K562 (cell line): ENCODE measurements around the gene TXK. TPM values are rescaled to one million over a fixed set of nuclear protein-coding genes. Genes with fewer than 3 reads are reported as not detected.

ENCODE experiments used
- ATAC-seq: fragments of 200-7000 bp; cut with Tn5 transposase; 3 replicates; pipeline ENCODE4 v1.9.1; 2020; ENCODE audit warnings: moderate library complexity
- BruUV-seq: library from RNA; stranded (reverse); fragments of 400-500 nt; replicated peaks from 2 replicates; lab custom pipeline; 2021; lab: Mats Ljungman, UMichigan
- CTCF ChIA-PET: fragments of 300-600 bp; formaldehyde crosslinking; extraction: SDS; loops from one replicate; lab custom pipeline; 2021; ENCODE audit warnings: low intra/inter-chr PET ratio; lab: Yijun Ruan, JAX
- POLR2A ChIA-PET: fragments of 300-600, 350-650 bp; sonication (Branson Sonifier 250); formaldehyde crosslinking; extraction: SDS; loops from one replicate; lab custom pipeline; 2021; ENCODE audit warnings: antibody characterized with exemption, inconsistent platforms; lab: Yijun Ruan, JAX
- DNase-seq, 4 experiments: peaks; one replicate each; pipeline versions ENCODE4 v3.0.0 to v3.0.0-alpha.2; 2011 to 2018; ENCODE audit warnings: low spot score in 3 of 4, mixed read lengths in 3 of 4; ENCODE audit errors: extremely low read depth in 1 of 4
- FAIRE-seq: peaks from 2 replicates; lab custom pipeline; 2011; peaks lifted over from hg19 to GRCh38; lab: Jason Lieb, UNC
- H2AFZ ChIP-seq: 2 replicates; pipeline ENCODE4 v1.6.0; 2011; ENCODE audit warnings: low read depth, low read length, control low read depth, inconsistent platforms
- H3K27ac ChIP-seq: fragments of 200-600 bp; 3 replicates; pipeline ENCODE4 v1.8.0; 2011; ENCODE audit warnings: low read depth, mild to moderate bottlenecking, control low read depth, inconsistent platforms, low read length, moderate library complexity, mixed read lengths; ENCODE audit errors: extremely low read depth
- H3K27me3 ChIP-seq, 2 experiments: fragments of 300-600 bp in 1 of 2; 2 replicates in 1 of 2; 3 replicates in 1 of 2; pipeline versions ENCODE4 v1.6.0 to v1.8.0; 2011; ENCODE audit warnings: inconsistent platforms in 2 of 2, low read length in 2 of 2, mild to moderate bottlenecking in 1 of 2, mixed read lengths in 1 of 2, moderate library complexity in 1 of 2; ENCODE audit not compliant: control insufficient read depth in 2 of 2, insufficient read depth in 2 of 2
- H3K36me3 ChIP-seq: fragments of 300-600 bp; 3 replicates; pipeline ENCODE4 v1.8.0; 2011; ENCODE audit warnings: mild to moderate bottlenecking, low read length, inconsistent platforms; ENCODE audit not compliant: control insufficient read depth, insufficient read depth
- H3K4me1 ChIP-seq, 2 experiments: fragments of 200-600 bp in 1 of 2; replicated peaks in 1 of 2; 2 replicates in 1 of 2; 3 replicates in 1 of 2; pipeline versions ENCODE4 v1.5.1 to v1.8.0; 2011; ENCODE audit warnings: inconsistent platforms in 2 of 2, low read length in 2 of 2, mild to moderate bottlenecking in 1 of 2, mixed read lengths in 1 of 2, moderate library complexity in 1 of 2; ENCODE audit not compliant: control insufficient read depth in 2 of 2, insufficient read depth in 2 of 2
- H3K4me2 ChIP-seq: 2 replicates; pipeline ENCODE4 v1.6.1; 2011; ENCODE audit warnings: low read length, control low read depth, inconsistent platforms, mixed read lengths; ENCODE audit not compliant: insufficient read depth
- H3K4me3 ChIP-seq: fragments of 200-600 bp; sonication (generic), shearing (Covaris generic); 2 replicates; pipeline ENCODE4 v1.5.1; 2016; ENCODE audit warnings: control low read depth, inconsistent platforms
- H3K79me2 ChIP-seq: fragments of 200-600 bp; 3 replicates; pipeline ENCODE4 v1.8.0; 2011; ENCODE audit warnings: low read length, inconsistent platforms; ENCODE audit not compliant: control insufficient read depth, insufficient read depth
- H3K9ac ChIP-seq, 2 experiments: 2 replicates each; pipeline versions ENCODE4 v1.6.0 to v1.6.1; 2011; ENCODE audit warnings: low read depth in 2 of 2, low read length in 2 of 2, control low read depth in 1 of 2, inconsistent platforms in 1 of 2, mild to moderate bottlenecking in 1 of 2, mixed read lengths in 1 of 2; ENCODE audit not compliant: insufficient read depth in 1 of 2
- H3K9me1 ChIP-seq: one replicate; pipeline ENCODE4 v1.6.0; 2011; ENCODE audit warnings: inconsistent platforms, mild to moderate bottlenecking, low read length, moderate library complexity; ENCODE audit not compliant: control insufficient read depth, insufficient read depth
- H3K9me3 ChIP-seq: replicated peaks from 2 replicates; pipeline ENCODE4 v1.5.1; 2011; ENCODE audit warnings: low read depth, low read length, inconsistent platforms; ENCODE audit not compliant: control insufficient read depth, insufficient read depth
- H4K20me1 ChIP-seq: replicated peaks from 2 replicates; pipeline ENCODE4 v1.6.1; 2011; ENCODE audit warnings: low read length, inconsistent platforms, mixed read lengths; ENCODE audit not compliant: control insufficient read depth, insufficient read depth
- CTCF ChIP-seq, 3 experiments: IDR thresholded peaks in 2 of 3; conservative IDR thresholded peaks in 1 of 3; 2 replicates each; pipeline ENCODE4 v1.5.1; 2011 to 2012; ENCODE audit warnings: low read length in 3 of 3, mild to moderate bottlenecking in 3 of 3, control low read depth in 2 of 3, improper control_type of control experiment in 1 of 3, inconsistent platforms in 1 of 3, low read depth in 1 of 3, mixed read lengths in 1 of 3, moderate library complexity in 1 of 3; ENCODE audit not compliant: insufficient read depth in 2 of 3
- HDGF ChIP-seq: fragments of 450-650 bp; IDR thresholded peaks from 2 replicates; pipeline ENCODE4 v1.6.1; 2016
- NFIC ChIP-seq: fragments of 450-650 bp; IDR thresholded peaks from 2 replicates; pipeline ENCODE4 v1.6.1; 2017; ENCODE audit warnings: mild to moderate bottlenecking, inconsistent platforms
- NFIX ChIP-seq: fragments of 250-450 bp; sonication (Bioruptor Pico); IDR thresholded peaks from 2 replicates; pipeline ENCODE4 v1.4.0; 2020; ENCODE audit warnings: low read depth, mild to moderate bottlenecking, moderate library complexity
- WGBS: fragments of 100-300 bp; shearing (Covaris generic); methylation state at CpG from one replicate; pipeline ENCODE4 v1.1.6; 2016; ENCODE audit warnings: low coverage, mixed read lengths; ENCODE audit not compliant: insufficient coverage; ENCODE audit errors: missing lambda C conversion rate; 5-methylcytosine and 5-hydroxymethylcytosine counted together
- in situ Hi-C: fragments of 300-500 bp; cut with MboI; formaldehyde crosslinking; loops from 4 replicates; pipeline ENCODE4 v1.15.0; 2018; ENCODE audit warnings: inconsistent platforms, mixed read lengths
- intact Hi-C: fragments of 100-400 bp; cut with micrococcal nuclease; formaldehyde crosslinking; loops from 2 replicates; pipeline ENCODE4 v1.14.2; 2022
- polyA plus RNA-seq, 8 experiments: library from polyadenylated mRNA; depleted of rRNA in 4 of 8; stranded (reverse) in 5 of 8; unstranded in 3 of 8; fragments of >200 nt; fragmentation: Nextera tagmentation in 2 of 8; fragmentation: Illumina TruSeq in 1 of 8; extraction: Ambion mirVana in 2 of 8; extraction: Trizol in 1 of 8; gene quantifications; 2 replicates each; pipeline versions ENCODE4 v1.2.1 to v1.2.3, GENCODE V29; 2011 to 2014; ENCODE audit warnings: inconsistent platforms in 1 of 8, missing spikeins in 1 of 8
- total RNA-seq, 7 experiments: library from RNA; depleted of rRNA in 6 of 7; stranded (reverse); fragments of >200 nt in 6 of 7; fragmentation: Illumina TruSeq in 2 of 7; extraction: Trizol in 2 of 7; gene quantifications; 2 replicates each; pipeline versions ENCODE4 v1.2.1 to v1.2.3, GENCODE V29; 2011 to 2021; ENCODE audit warnings: low replicate concordance in 1 of 7

TXK gene
- total and polyA plus RNA-seq, 9 of the 15 experiments (the other 6 are each of a cell fraction or from before 2014, with no cell fraction given), result 0.24 to 1.1 (median 0.45) TPM; not detected in 1

- POLR2A ChIA-PET, result interaction anchor here (0.6 to 1.3 kb wide), 4 partner anchors 9 to 1671 kb away, joined by 3 to 5 read pairs (median 4); no protein-coding TSS in a partner anchor
- WGBS, result 44% methylated on average over 9 of the region's 9 CpGs
- no peak overlapping the region; the same call in 1 of the 2 replicates for H3K4me2 ChIP-seq
- FAIRE-seq (peak; percentile 6), DNase-seq (peak in 2 of 4 experiments; percentile 13 to 16), ATAC-seq (0 out of 3 replicates have a peak, but pooled peaks have one; percentile 12)
- H3K27ac ChIP-seq, result no peak overlapping the region
- H2AFZ ChIP-seq, result no peak overlapping the region
- H3K36me3 ChIP-seq, result 0 out of 3 replicates have a peak, but pooled peaks cover 3% of the 10 kb centered on the region
- peaks cover 6 to 38% of the 10 kb centered on the region in 2 experiments; a peak in 4 of 5 replicates for H3K4me1 ChIP-seq
- no TSS peak for BruUV-seq
- H3K9me3 ChIP-seq, result no peaks in the 10 kb centered on the region
- TF ChIP-seq HDGF (no peak), CTCF (IDR thresholded peaks at IDR 0.05 in 2 of 3, conservative IDR thresholded peaks at IDR 0.05 in 1 of 3; ENCODE audit: insufficient read depth in 2 of 3, low read depth in 1 of 3, low read length in 3 of 3) (peak; percentile 10 to 26 (median 14); a peak in 1 of 6 replicates), NFIC (peak; percentile 92), NFIX (peak; percentile 59)
- TF ChIP-seq, all 486 proteins: peak for 3
- in situ Hi-C loops, result loop anchor here (5.0 kb wide), 1 partner anchor 413 kb away; no protein-coding TSS in a partner anchor
- no peaks in the 10 kb centered on the region for H3K79me2 ChIP-seq
- no peak overlapping the region for H3K4me3 ChIP-seq
- intact Hi-C loops, result loop anchor here (5.0 to 10.0 kb wide), 4 partner anchors 163 to 833 kb away; partner anchors contain the start of gene SLC10A4
- H4K20me1 ChIP-seq, result no peaks in the 10 kb centered on the region
- H3K9ac ChIP-seq, result peak overlapping the region in 1 of 2 experiments; percentile 67; a peak in 1 of 4 replicates
- H3K9me1 ChIP-seq, result no peaks in the 10 kb centered on the region
- no peaks in the 10 kb centered on the region for H3K27me3 ChIP-seq
- CTCF ChIA-PET, result no interaction called here
Observed at GRCh38 chr4:48129307-48130014, 4.6 kb downstream of the TXK start.
